ENCODE results near the gene CACNB2. TPM values are rescaled to one million over a fixed set of nuclear protein-coding genes. Genes with fewer than 3 reads are reported as not detected.

Gene CACNB2
- polyA plus RNA-seq (ENCODE audit: insufficient read length) = 5.8 TPM
- long read RNA-seq, donor 1, partial matches to known transcripts = 25 of 25 reads
- long read RNA-seq, donor 1, other reads (novel, unspliced or antisense) = 0 of 25 reads
- long read RNA-seq, donor 2 = 0 reads
- long read RNA-seq, donor 3, partial matches to known transcripts = 0 of 1 reads
- long read RNA-seq, donor 3, other reads (novel, unspliced or antisense) = 0 of 1 reads
- long read RNA-seq, donor 4 = 0 reads
- long read RNA-seq, donor 5 = 0 reads
- long read RNA-seq, donor 6, partial matches to known transcripts = 0 of 1 reads
- long read RNA-seq, donor 6, other reads (novel, unspliced or antisense) = 0 of 1 reads
- long read RNA-seq, donor 7 = 0 reads
- long read RNA-seq, donor 8 = 0 reads

DNA sequence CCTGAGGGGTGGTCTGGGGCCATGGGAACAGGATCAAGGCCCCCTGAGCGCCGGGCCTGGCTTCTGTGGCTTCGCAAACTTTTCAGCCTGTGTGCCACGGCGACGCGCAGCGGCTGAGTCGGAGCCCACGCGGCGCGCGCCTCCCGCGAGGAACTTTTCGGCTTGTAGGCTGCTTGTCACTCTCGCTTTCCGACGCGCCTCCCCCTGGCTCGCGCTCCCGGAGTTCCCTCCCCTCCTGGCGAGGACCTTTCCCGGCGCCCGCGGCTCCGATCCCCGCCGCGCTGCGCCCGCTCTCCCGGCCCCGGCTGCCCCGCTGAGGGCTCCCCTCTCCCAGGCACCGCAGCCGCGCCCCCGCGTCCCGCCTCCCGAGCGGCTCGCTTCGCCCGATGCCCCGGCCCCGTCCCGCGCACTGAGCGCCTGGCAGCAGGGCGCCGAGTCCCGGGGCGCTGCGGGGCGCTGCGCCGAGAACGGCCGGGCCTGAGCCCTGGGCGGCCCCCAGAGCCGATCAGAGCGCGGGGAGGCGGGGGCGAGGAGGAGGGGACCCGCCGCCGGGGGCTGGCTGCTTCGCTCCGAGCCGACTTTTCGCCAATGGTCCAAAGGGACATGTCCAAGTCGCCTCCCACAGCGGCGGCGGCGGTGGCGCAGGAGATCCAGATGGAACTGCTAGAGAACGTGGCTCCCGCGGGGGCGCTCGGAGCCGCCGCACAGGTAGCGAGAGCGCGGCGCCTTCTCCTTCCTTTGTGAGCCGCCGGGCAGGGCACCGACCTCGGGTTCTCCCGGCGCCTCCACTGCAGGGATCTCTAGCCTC, at the start of gene CACNB2:
TSS of gene CACNB2 (plus strand) at position 276 of the 808 bp plus-strand sequence.
- peak; percentile 57 for DNase-seq

GRCh38 chr10:18094332-18094731, 45.9 kb upstream of the CACNB2 start:
- DNase-seq = no peak

DNA sequence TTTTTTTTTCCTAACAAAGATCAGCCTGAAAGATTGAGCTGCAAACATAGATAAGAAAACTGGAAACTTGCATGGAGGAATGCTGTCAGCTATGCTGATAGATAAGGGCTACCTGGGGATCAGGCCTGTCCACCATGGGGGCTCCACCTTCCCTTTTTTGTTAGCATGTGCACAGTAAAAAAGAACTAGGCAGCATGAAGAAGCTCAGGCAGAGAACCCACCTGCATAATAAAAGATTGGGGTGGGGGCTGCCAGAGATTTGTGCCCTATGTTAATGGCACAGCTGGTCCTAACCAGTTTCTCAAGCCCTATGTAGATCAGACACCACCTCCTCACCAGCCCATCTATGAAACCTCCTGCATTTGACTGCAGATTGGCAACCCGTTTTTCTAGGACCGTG, 45.4 kb upstream of the CACNB2 start:
- no peak for DNase-seq

GRCh38 chr10:18097524-18097923, 42.7 kb upstream of the CACNB2 start:
- DNase-seq = no peak

GRCh38 chr10:18098201-18098600, 42.0 kb upstream of the CACNB2 start:
- DNase-seq = no peak

DNA sequence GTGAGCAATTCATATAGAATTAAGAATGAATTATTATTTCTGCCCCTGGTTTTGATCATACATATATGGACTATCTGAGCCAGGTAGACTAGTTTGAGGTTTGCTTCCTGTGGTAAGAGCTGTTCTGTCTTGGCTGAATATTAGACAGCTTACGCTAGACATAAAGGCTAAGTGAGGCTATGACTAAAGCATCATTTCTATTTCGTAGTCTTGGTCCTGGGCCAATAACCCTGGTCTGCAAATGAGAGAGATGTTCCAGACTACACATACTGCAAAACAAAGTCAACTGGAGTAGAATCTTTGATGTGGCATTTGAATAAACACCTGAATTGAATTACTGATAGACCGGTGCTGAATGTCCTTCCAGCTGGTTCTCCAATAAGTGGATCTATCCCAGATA, 40.8 kb upstream of the CACNB2 start:
- no peak for DNase-seq

DNA sequence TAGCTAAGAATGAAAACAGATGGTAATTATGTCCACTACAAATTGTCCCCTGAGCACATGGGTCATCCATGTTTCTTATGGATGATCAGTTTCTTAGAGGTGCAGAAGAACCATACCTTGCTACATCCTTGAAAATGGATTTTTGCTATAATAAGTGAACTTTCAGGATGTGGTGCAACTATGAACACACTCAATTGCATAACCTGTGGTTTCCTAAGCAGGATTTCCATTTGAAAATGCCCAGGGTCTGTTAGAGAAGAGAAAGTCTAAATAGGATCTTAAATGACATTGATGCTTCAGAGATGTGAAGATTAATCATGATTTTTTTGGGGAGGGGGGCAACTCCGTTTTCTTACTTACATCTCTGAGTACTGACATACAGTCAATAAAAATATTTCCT, 39.6 kb upstream of the CACNB2 start:
- no peak for DNase-seq

GRCh38 chr10:18102404-18102803, 37.8 kb upstream of the CACNB2 start:
- no peak for DNase-seq

- peak; percentile 25 for DNase-seq
Observed at GRCh38 chr10:18104223-18104872, 35.9 kb upstream of the CACNB2 start.

- no peak for DNase-seq
Observed at GRCh38 chr10:18109341-18109870, 30.8 kb upstream of the CACNB2 start.

DNA sequence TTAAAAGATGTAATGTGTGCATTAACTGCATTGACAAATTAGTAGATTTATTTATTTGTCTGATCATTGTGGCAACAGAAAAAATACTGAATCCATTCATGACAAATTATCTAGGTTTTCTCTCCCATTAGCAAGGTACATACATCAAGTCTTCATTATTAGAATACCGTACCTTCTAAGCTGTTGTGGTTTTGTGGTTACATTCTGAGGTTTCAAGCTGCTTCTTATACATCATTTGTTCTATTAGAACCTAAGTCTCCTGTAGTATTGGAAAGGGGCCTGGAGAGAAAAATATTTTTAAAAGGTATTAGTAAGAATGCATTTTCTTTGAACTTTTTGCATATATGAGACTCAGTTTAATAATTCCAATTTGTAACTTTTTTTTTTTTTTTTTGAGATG, 26.3 kb upstream of the CACNB2 start:
- DNase-seq = no peak

- no peak for DNase-seq
Observed at GRCh38 chr10:18117276-18117675, 22.9 kb upstream of the CACNB2 start.

- no peak for DNase-seq
Observed at GRCh38 chr10:18122753-18123152, 17.5 kb upstream of the CACNB2 start.

DNA sequence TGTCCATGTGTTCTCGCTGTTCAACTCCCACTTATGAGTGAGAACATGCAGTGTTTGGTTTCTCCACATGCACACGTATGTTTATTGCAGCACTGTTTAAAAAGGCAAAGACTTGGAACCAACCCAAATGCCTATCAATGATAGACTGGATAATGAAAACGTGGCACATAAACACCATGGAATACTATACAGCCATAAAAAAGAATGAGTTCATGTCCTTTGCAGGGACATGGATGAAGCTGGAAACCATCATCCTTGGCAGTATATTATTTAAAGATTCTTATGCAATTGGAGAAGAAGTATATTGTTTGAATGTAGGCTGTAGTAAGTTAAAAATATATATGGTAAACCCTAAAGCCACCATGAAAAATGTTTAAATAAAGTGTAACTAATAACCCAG, 7.2 kb upstream of the CACNB2 start:
- DNase-seq = no peak

GRCh38 chr10:18134509-18134908, 5.7 kb upstream of the CACNB2 start:
- no peak for DNase-seq

- DNase-seq = no peak
Observed at GRCh38 chr10:18134921-18135320, 5.3 kb upstream of the CACNB2 start.

DNA sequence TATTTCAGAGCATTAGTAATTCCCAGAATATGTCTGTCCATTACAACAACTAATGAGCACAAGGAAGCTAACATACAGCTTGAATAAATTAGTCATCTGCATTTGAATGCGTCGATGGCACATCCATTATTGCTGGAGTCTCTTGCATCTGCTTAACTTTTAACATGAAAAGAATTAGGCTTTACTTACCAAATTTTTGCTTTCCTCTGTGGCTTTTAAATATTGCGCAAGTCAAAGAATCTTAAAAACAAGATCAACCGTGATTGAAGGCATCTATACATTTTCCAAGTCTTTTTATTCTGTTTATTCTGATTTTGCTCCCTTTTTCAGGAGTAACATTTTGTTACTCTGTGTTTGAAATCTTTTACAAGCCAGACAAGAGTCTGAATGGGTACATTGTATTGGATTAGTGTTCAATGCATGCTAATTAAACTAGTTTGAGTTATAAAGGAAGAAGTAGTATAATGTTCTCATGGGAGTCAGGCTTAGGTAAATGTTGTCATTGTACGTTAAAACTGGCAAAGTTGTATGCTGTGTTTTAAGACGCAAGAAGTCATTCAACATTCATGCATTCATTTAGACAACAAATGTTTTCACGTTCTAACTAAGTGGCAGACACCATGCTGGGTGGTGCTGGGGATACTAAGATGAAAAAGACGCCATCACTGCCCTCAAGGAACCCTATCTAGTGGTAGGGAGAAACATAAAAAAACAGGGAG, 4.0 kb upstream of the CACNB2 start:
- DNase-seq = no peak

- no peak for DNase-seq
Observed at GRCh38 chr10:18137111-18137510, 3.1 kb upstream of the CACNB2 start.

DNA sequence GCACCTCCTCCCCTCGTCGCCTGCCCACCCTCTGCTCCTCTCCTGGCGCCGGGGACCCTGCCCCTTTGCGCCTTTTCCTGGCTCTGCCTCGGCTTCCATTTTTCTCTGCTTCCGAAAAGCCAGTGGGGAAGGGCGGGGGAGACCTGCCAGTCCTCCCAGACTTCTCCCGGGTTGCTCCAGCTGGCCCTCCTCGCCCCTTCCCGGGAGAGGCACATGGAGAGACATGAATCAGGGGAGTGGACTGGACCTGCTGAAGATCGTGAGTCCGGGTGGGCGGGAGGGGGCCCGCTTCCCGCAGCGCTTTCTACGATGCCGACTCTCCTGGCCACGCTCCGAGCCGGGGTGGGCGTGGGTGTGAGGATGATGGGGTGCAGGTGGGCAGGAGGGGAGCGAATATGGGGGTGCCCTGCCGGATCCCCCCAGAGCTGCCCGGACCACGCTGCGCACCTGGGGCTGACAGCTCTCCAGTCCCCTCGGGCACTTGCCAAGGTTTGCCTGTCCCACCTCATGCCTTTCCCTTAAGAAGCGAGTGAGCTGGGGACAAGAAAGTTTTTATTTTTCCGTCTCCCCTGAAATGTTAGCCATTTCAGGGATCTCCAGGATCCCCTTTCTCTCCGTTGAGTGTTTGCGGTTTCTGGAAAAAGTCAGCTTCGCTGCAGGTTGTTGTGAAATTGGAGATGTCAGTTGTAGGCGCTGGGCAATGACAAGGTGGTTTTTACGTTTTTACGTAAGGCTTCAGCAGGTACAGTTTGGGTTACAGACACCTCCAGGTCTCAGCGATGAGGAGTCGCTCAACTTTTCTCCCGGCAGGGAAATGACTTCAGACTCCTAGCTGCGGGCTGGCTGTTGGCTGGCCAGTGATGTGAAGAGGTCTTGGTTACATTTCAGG, 977 bp downstream of the CACNB2 start:
- peak; percentile 34 for DNase-seq

DNA sequence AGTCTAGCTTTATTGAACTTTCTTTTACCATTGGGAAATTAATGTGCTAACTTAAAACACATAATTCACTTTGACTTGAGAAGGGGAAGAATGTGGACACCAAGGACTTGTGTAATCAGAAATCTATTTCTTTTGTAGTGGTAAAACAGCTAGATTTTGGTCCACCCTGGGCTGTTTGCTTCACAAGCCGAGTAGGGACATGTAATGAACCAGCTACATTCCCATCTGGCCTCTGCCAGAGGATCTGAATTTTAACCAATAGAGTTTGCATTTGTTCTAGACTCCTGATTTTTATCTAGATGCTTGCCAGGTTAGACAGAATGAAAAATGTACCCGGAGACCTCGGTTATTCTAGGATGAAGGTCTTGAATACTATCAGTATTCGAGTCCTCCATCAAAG, 1.9 kb downstream of the CACNB2 start:
- no peak for DNase-seq

DNA sequence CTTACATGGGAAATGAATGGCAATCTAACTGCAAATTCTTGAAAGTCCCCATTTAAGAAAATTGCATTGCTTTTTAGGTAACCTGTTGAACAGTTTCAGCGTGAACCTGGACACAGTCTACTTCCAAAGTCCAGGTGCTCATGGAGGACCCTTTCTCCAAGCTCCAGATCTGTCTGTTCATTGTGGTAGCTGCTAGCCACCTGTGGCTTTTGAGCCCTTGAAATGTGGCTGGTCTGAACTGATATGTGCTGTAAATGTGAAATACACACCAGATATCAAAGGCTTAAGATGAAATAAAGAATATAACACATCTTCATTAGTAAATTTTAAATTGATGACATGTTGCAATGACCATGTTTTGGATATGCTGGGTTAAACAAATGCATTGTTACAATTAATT, 4.2 kb downstream of the CACNB2 start:
- DNase-seq = no peak

Measured in left kidney (tissue), 8 donors.